WTC11 (cell line): ENCODE data around the gene RYR1. TPM values are rescaled to one million over a fixed set of nuclear protein-coding genes. Genes with fewer than 3 reads are reported as not detected.

Experiments used
- ATAC-seq: fragments of 200-7000 bp; cut with Tn5 transposase; 2 replicates; pipeline ENCODE4 v1.10.0; 2021; ENCODE audit warnings: mild to moderate bottlenecking, moderate library complexity
- CTCF ChIA-PET: fragments of 300-600 bp; sonication (Branson Sonifier 250); formaldehyde crosslinking; loops from one replicate; lab custom pipeline; 2021; ENCODE audit warnings: antibody characterized with exemption; lab: Charles Lee
- POLR2A ChIA-PET: fragments of 350-600 bp; sonication (Branson Sonifier 250); formaldehyde crosslinking; loops from one replicate; lab custom pipeline; 2021; ENCODE audit warnings: antibody characterized with exemption; lab: Charles Lee
- DNase-seq: peaks from one replicate; pipeline ENCODE4 v3.0.0; 2021; ENCODE audit warnings: low spot score
- H3K27ac Mint-ChIP-seq: 2 replicates; pipeline ENCODE4 v1.8.0; 2021; ENCODE audit warnings: mixed read lengths
- H3K27me3 Mint-ChIP-seq: 2 replicates; pipeline ENCODE4 v1.8.0; 2021; ENCODE audit warnings: low read depth, mild to moderate bottlenecking, moderate library complexity, mixed read lengths
- H3K36me3 Mint-ChIP-seq: 2 replicates; pipeline ENCODE4 v1.8.0; 2021; ENCODE audit warnings: mixed read lengths
- H3K4me1 Mint-ChIP-seq: 2 replicates; pipeline ENCODE4 v1.8.0; 2022; ENCODE audit warnings: mixed read lengths
- H3K4me3 Mint-ChIP-seq: 2 replicates; pipeline ENCODE4 v1.8.0; 2021; ENCODE audit warnings: mild to moderate bottlenecking, moderate library complexity, mixed read lengths
- H3K9me3 Mint-ChIP-seq: 2 replicates; pipeline ENCODE4 v1.8.0; 2021; ENCODE audit warnings: mixed read lengths
- EMX1 ChIP-seq: fragments of 250-450 bp; sonication (Bioruptor Pico); IDR thresholded peaks from 2 replicates; pipeline ENCODE4 v1.8.0; 2021; ENCODE audit warnings: mild to moderate bottlenecking
- FOXK1 ChIP-seq: sonication (generic); formaldehyde crosslinking; IDR thresholded peaks from 2 replicates; pipeline ENCODE4 v1.8.0; 2022; ENCODE audit warnings: mild to moderate bottlenecking, moderate library complexity, missing genetic modification reagents
- NFYB ChIP-seq: sonication (generic); formaldehyde crosslinking; conservative IDR thresholded peaks from 2 replicates; pipeline ENCODE4 v1.8.0; 2022; ENCODE audit warnings: low read depth, missing genetic modification reagents
- NR2C2 ChIP-seq: sonication (generic); formaldehyde crosslinking; IDR thresholded peaks from 2 replicates; pipeline ENCODE4 v1.8.0; 2022; ENCODE audit warnings: mild to moderate bottlenecking, missing genetic modification reagents
- SP1 ChIP-seq: sonication (generic); formaldehyde crosslinking; conservative IDR thresholded peaks from 2 replicates; pipeline ENCODE4 v1.8.1; 2022; ENCODE audit warnings: missing genetic modification reagents
- ZBTB21 ChIP-seq: sonication (generic); formaldehyde crosslinking; IDR thresholded peaks from 2 replicates; pipeline ENCODE4 v1.8.1; 2023; ENCODE audit warnings: mild to moderate bottlenecking, missing genetic modification reagents, borderline replicate concordance
- ZNF121 ChIP-seq: sonication (generic); formaldehyde crosslinking; IDR thresholded peaks from 2 replicates; pipeline ENCODE4 v1.8.0; 2023; ENCODE audit warnings: missing genetic modification reagents
- total RNA-seq: library from RNA; stranded (reverse); gene quantifications from 3 replicates; pipeline ENCODE4 v1.2.3, GENCODE V29; 2021
- TF ChIP-seq, protein P1 (sequence below): sonication (generic); formaldehyde crosslinking; IDR thresholded peaks from 2 replicates; pipeline ENCODE4 v1.8.1; 2022; ENCODE audit warnings: mild to moderate bottlenecking, moderate library complexity, missing genetic modification reagents
- TF ChIP-seq, protein P2 (sequence below): sonication (generic); formaldehyde crosslinking; IDR thresholded peaks from 2 replicates; pipeline ENCODE4 v1.8.0; 2022; ENCODE audit warnings: mild to moderate bottlenecking, missing genetic modification reagents
- TF ChIP-seq, protein P3 (sequence below): sonication (generic); formaldehyde crosslinking; IDR thresholded peaks from 2 replicates; pipeline ENCODE4 v1.8.1; 2022; ENCODE audit warnings: low read depth, missing genetic modification reagents, borderline replicate concordance
- TF ChIP-seq, protein P4 (sequence below): sonication (generic); formaldehyde crosslinking; IDR thresholded peaks from 2 replicates; pipeline ENCODE4 v1.8.0; 2023; ENCODE audit warnings: missing genetic modification reagents

RYR1 gene
- total RNA-seq, 1 experiment from 2014 or later = 24.2 TPM

DNA sequence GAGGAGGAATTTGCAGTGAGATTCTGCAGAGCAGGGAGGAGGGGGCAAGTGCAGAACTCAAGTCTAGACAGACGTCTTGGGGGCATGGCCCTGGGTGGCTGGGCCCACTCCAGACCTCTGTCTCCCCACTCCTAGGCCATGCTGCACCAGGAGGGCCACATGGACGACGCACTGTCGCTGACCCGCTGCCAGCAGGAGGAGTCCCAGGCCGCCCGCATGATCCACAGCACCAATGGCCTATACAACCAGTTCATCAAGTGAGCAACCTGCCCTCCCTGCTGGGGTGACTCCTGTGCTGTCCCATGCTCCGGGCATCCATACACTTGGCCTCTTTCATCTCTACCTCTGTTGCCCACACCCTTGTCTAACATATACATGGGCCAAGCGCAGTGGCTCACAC, 18.1 kb downstream of the RYR1 start:
- H3K27me3 Mint-ChIP-seq = no peaks in the 10 kb centered on the region; the same call in 1 of the 2 replicates
- TF ChIP-seq, protein P1, sequence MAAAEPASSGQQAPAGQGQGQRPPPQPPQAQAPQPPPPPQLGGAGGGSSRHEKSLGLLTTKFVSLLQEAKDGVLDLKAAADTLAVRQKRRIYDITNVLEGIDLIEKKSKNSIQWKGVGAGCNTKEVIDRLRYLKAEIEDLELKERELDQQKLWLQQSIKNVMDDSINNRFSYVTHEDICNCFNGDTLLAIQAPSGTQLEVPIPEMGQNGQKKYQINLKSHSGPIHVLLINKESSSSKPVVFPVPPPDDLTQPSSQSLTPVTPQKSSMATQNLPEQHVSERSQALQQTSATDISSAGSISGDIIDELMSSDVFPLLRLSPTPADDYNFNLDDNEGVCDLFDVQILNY (CRISPR knock-in tag) = no peak
- TF ChIP-seq ZNF121 (CRISPR knock-in tag) = peak; percentile 76
- TF ChIP-seq, all 79 proteins: peak for 1
- Mint-ChIP-seq H3K4me3 (no peak overlapping the region), H3K36me3 (peaks cover 52% of the 10 kb centered on the region), H3K27ac (no peak overlapping the region), H3K4me1 (peaks cover 9% of the 10 kb centered on the region), H3K9me3 (peaks cover 5% of the 10 kb centered on the region)
- CTCF ChIA-PET = interaction anchor here (5.3 kb wide), 1 partner anchor 49 kb away, joined by 64 read pairs; the partner anchor contains the start of gene FAM98C
- DNase-seq (no peak), ATAC-seq (no peak)
- POLR2A ChIA-PET = no interaction called here

DNA sequence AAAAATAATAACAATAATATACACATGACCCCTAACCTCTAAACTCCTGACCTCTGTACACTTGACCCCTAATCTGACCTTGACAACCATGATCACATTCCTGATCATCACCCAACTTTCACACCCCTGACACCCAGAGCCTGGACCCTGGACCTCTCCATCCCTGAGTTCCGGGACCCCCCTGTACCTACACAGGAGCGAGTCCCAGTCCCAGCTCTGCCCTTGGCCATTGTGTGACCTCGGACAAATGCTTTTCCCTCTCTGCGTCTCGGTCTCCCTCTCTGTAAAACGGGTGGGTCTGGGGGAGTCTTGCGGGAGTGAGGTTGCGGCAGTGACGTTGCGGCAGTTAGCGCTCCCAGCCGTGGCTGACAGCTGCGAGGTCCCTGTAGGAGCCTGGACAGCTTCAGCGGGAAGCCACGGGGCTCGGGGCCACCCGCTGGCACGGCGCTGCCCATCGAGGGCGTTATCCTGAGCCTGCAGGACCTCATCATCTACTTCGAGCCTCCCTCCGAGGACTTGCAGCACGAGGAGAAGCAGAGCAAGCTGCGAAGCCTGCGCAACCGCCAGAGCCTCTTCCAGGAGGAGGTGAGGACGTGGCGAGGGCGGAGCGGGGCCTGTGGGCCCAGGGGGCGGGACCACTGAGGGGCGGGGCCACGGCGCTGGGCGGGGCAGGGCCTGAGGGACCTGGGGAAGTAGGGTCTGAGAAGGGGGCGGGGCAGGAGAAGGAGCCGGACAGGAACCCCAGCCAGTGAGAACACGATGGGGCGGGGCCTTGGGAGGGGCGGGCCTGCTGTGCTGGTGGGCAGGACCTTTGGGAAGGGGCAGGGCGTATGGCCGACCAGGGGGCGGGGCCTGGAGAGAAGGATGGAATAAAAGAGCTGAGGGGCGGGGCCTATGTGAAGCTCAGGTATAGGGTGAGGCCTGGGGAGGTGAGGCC, 19.2 kb downstream of the RYR1 start:
- Mint-ChIP-seq H3K4me3 (no peak overlapping the region), H3K36me3 (peaks cover 59% of the 10 kb centered on the region), H3K4me1 (peaks cover 9% of the 10 kb centered on the region), H3K9me3 (peaks cover 5% of the 10 kb centered on the region), H3K27ac (peak overlapping the region; percentile 86), H3K27me3 (no peaks in the 10 kb centered on the region; the same call in 1 of the 2 replicates)
- no peak for TF ChIP-seq ZBTB21 (CRISPR knock-in tag)
- TF ChIP-seq SP1 (CRISPR knock-in tag) = peak; percentile 74
- 0 out of 2 replicates have a peak, but pooled peaks have one; percentile 49 for TF ChIP-seq NR2C2
- 0 out of 2 replicates have a peak, but pooled peaks have one; percentile 5 for TF ChIP-seq ZNF121 (CRISPR knock-in tag)
- TF ChIP-seq, protein P2, sequence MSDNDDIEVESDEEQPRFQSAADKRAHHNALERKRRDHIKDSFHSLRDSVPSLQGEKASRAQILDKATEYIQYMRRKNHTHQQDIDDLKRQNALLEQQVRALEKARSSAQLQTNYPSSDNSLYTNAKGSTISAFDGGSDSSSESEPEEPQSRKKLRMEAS = peak; percentile 87
- peak; percentile 58 for TF ChIP-seq NFYB (CRISPR knock-in tag)
- CTCF ChIA-PET = interaction anchor here (0.6 to 5.3 kb wide), 12 partner anchors 13 to 478 kb away, joined by 3 to 64 read pairs (median 4); partner anchors contain the start of genes EIF3K, FAM98C, GGN and MRPS12
- POLR2A ChIA-PET = interaction anchor here (0.6 to 1.0 kb wide), 6 partner anchors 17 to 477 kb away, joined by 3 to 8 read pairs (median 3); partner anchors contain the start of gene FAM98C
- ATAC-seq (peak; percentile 98), DNase-seq (peak; percentile 100)

DNA sequence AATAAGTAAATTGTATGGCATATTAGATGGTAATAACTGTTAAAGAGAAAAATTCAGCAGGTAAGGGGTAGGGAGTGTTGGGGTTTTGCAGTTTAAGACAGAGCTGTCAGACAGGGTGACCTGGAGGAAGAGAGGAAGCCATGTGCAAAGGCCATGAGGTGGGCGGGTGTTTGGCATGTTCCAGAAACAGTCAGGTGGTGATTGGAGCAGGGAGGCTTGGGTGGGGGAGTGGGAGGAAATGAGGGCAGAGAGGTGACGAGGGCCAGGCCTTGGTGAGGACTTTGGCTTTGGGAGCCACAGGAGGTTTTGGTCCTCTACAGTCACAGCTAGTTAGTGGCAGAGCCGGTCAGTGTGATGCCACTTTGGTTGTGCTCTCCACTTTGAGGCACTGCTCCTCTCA, 20.1 kb downstream of the RYR1 start:
- DNase-seq (no peak), ATAC-seq (no peak)
- H3K27me3 Mint-ChIP-seq = no peaks in the 10 kb centered on the region; the same call in 1 of the 2 replicates
- TF ChIP-seq, protein P2 = no peak
- TF ChIP-seq, protein P3, sequence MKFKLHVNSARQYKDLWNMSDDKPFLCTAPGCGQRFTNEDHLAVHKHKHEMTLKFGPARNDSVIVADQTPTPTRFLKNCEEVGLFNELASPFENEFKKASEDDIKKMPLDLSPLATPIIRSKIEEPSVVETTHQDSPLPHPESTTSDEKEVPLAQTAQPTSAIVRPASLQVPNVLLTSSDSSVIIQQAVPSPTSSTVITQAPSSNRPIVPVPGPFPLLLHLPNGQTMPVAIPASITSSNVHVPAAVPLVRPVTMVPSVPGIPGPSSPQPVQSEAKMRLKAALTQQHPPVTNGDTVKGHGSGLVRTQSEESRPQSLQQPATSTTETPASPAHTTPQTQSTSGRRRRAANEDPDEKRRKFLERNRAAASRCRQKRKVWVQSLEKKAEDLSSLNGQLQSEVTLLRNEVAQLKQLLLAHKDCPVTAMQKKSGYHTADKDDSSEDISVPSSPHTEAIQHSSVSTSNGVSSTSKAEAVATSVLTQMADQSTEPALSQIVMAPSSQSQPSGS (CRISPR knock-in tag) = no peak
- TF ChIP-seq, protein P4, sequence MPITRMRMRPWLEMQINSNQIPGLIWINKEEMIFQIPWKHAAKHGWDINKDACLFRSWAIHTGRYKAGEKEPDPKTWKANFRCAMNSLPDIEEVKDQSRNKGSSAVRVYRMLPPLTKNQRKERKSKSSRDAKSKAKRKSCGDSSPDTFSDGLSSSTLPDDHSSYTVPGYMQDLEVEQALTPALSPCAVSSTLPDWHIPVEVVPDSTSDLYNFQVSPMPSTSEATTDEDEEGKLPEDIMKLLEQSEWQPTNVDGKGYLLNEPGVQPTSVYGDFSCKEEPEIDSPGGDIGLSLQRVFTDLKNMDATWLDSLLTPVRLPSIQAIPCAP (CRISPR knock-in tag) = no peak
- TF ChIP-seq EMX1 (CRISPR knock-in tag) = no peak
- ChIA-PET CTCF (interaction anchor here (0.6 to 5.3 kb wide), 11 partner anchors 14 to 477 kb away, joined by 3 to 64 read pairs (median 4); partner anchors contain the start of genes EIF3K, FAM98C, GGN and MRPS12), POLR2A (interaction anchor here (0.5 to 1.0 kb wide), 5 partner anchors 16 to 1591 kb away, joined by 3 to 7 read pairs (median 3); partner anchors contain the start of gene FAM98C)
- peaks cover 5% of the 10 kb centered on the region for H3K9me3 Mint-ChIP-seq
- no peak overlapping the region for H3K4me3 Mint-ChIP-seq
- H3K36me3 Mint-ChIP-seq = peaks cover 60% of the 10 kb centered on the region
- peaks cover 9% of the 10 kb centered on the region for H3K4me1 Mint-ChIP-seq
- H3K27ac Mint-ChIP-seq = peak overlapping the region; percentile 19; the same call in 1 of the 2 replicates

DNA sequence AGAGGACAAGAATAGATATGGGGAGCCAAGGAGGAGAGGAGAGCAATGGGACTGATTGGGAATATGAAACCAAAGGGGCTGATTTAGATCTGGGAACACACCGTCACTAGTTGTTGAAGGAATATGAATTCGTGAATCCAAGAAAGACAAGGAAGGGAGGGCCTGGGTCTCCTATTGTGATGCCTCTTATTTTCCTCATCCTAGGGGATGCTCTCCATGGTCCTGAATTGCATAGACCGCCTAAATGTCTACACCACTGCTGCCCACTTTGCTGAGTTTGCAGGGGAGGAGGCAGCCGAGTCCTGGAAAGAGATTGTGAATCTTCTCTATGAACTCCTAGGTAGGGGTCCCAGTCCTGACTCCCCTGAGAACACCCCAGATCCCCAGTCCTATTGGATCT, 21.5 kb downstream of the RYR1 start:
- no peak overlapping the region for H3K27ac Mint-ChIP-seq
- H3K27me3 Mint-ChIP-seq = no peaks in the 10 kb centered on the region; the same call in 1 of the 2 replicates
- H3K9me3 Mint-ChIP-seq = no peaks in the 10 kb centered on the region
- no peak for DNase-seq
- H3K36me3 Mint-ChIP-seq = peaks cover 60% of the 10 kb centered on the region
- ChIA-PET CTCF (no interaction called here), POLR2A (no interaction called here)
- no peak overlapping the region for H3K4me3 Mint-ChIP-seq
- no peak for ATAC-seq
- TF ChIP-seq ZNF121 (CRISPR knock-in tag) (no peak), FOXK1 (CRISPR knock-in tag) (0 out of 2 replicates have a peak, but pooled peaks have one; percentile 31)
- H3K4me1 Mint-ChIP-seq = peaks cover 9% of the 10 kb centered on the region
